PC-9 (cell line): ENCODE results near the gene ACTA1. TPM values are rescaled to one million over a fixed set of nuclear protein-coding genes. Genes with fewer than 3 reads are reported as not detected.
"Not testable (repeated sequence)": the region's sequence is repeated elsewhere in the genome, so short reads cannot be mapped to it uniquely, and the experiment has no call there.

Experiments used
- BruUV-seq: library from RNA; stranded (reverse); fragments of 400-500 nt; replicated peaks from 2 replicates; lab custom pipeline; 2021; lab: Mats Ljungman, UMichigan
- CTCF ChIA-PET: fragments of 300-600 bp; sonication (Branson Sonifier 250); formaldehyde crosslinking; loops from one replicate; lab custom pipeline; 2022; ENCODE audit warnings: antibody characterized with exemption; lab: Charles Lee
- POLR2A ChIA-PET: fragments of 300-600 bp; sonication (Branson Sonifier 250); formaldehyde crosslinking; loops from one replicate; lab custom pipeline; 2022; ENCODE audit warnings: antibody characterized with exemption; ENCODE audit not compliant: unreplicated experiment; lab: Charles Lee
- DNase-seq, 2 experiments: peaks; one replicate each; pipeline versions ENCODE4 v3.0.0 to v3.0.0-alpha.2; 2015 to 2022; ENCODE audit warnings: mixed read lengths in 1 of 2
- H2AFZ ChIP-seq: fragments of 200-600 bp; sonication (generic); 2 replicates; pipeline ENCODE4 v1.8.1; 2017; ENCODE audit warnings: antibody characterized with exemption
- H3F3A ChIP-seq: fragments of 200-600 bp; sonication (generic); 2 replicates; pipeline ENCODE4 v1.8.1; 2017; ENCODE audit warnings: antibody characterized with exemption, mild to moderate bottlenecking, low read depth; ENCODE audit not compliant: insufficient read depth
- H3K27ac ChIP-seq: fragments of 200-600 bp; sonication (generic); 2 replicates; pipeline ENCODE4 v1.6.1; 2016; ENCODE audit warnings: mixed run types
- H3K27me3 ChIP-seq: fragments of 200-600 bp; sonication (generic); 2 replicates; pipeline ENCODE4 v1.6.1; 2016; ENCODE audit warnings: low read depth, mixed run types; ENCODE audit not compliant: insufficient read depth
- H3K36me3 ChIP-seq: fragments of 200-600 bp; sonication (generic); 2 replicates; pipeline ENCODE4 v1.6.1; 2016; ENCODE audit warnings: low read depth, mixed run types
- H3K4me1 ChIP-seq: fragments of 200-600 bp; sonication (generic); replicated peaks from 2 replicates; pipeline ENCODE4 v1.6.1; 2016; ENCODE audit warnings: mixed run types; ENCODE audit not compliant: insufficient read depth
- H3K4me2 ChIP-seq: fragments of 200-600 bp; sonication (generic); 2 replicates; pipeline ENCODE4 v1.6.1; 2017; ENCODE audit warnings: mixed run types
- H3K4me3 ChIP-seq: fragments of 200-600 bp; sonication (generic); 2 replicates; pipeline ENCODE4 v1.6.1; 2016; ENCODE audit warnings: mixed run types
- H3K79me2 ChIP-seq: fragments of 200-600 bp; sonication (generic); 2 replicates; pipeline ENCODE4 v1.6.1; 2017; ENCODE audit warnings: low read depth, mixed run types
- H3K9me2 ChIP-seq: fragments of 200-600 bp; sonication (generic); 2 replicates; pipeline ENCODE4 v1.8.1; 2017; ENCODE audit warnings: mild to moderate bottlenecking; ENCODE audit not compliant: insufficient read depth
- H3K9me3 ChIP-seq: fragments of 200-600 bp; sonication (generic); 2 replicates; pipeline ENCODE4 v1.8.1; 2016; ENCODE audit warnings: low read depth; ENCODE audit not compliant: insufficient read depth
- H4K20me1 ChIP-seq: fragments of 200-600 bp; sonication (generic); 2 replicates; pipeline ENCODE4 v1.8.1; 2017; ENCODE audit not compliant: insufficient read depth
- EZH2 ChIP-seq: fragments of 200-600 bp; sonication (generic); IDR thresholded peaks from 2 replicates; pipeline ENCODE4 v1.8.0; 2017; ENCODE audit warnings: antibody characterized with exemption, low read depth
- intact Hi-C: fragments of 100-400 bp; cut with micrococcal nuclease; formaldehyde crosslinking; loops from one replicate; pipeline ENCODE4 v1.10.0; 2022; ENCODE audit not compliant: unreplicated experiment
- total RNA-seq: library from RNA; stranded (reverse); gene quantifications from 2 replicates; pipeline ENCODE4 v1.2.3, GENCODE V29; 2021
- TF ChIP-seq, protein P1 (sequence below): fragments of 200-600 bp; sonication (generic); conservative IDR thresholded peaks from 2 replicates; pipeline ENCODE4 v1.6.1; 2017; ENCODE audit warnings: mixed run types, antibody characterized with exemption, mild to moderate bottlenecking, moderate library complexity

Gene ACTA1
- total RNA-seq, 1 experiment from 2014 or later: not detected

DNA sequence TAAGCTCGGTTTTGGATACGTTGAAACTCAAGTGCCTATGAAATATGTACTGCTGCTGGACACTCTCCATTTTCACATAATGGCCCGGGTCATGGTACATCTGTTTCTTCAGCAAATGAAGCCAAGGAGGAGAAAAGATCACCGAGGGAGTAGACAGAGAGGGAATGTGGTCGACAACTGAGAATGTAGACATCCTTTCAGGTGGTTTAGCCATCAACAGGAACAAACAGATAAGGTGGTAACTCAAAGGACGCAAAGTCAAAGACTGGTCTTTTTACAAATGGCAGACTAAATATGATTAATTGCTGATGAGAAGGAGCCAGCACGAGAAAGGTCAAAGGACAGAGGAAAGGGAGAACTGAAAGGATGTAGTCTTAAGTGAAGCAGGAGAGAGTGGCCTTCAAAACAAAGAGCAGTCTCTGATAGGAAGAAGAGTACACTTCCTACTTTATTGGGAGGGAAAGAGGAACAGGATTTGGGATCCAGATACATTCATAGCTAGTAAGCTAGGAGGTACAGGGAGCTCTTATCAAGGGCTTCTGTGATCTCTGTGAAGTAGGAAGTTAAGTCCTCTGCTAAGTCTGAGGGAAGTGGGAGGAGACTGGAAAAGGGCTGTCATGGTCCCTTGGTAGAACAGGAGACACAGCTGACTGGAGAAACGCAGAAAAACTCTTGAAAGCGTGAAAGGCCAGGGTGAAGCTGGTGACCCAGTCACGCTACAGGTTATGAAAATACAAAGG is 45.9 kb upstream of the ACTA1 start:
- BruUV-seq: no TSS peak
- no peaks in the 10 kb centered on the region for H3K9me3 ChIP-seq
- H3F3A ChIP-seq: peaks cover 3% of the 10 kb centered on the region; the same call in 1 of the 2 replicates
- no peaks in the 10 kb centered on the region for H3K4me1 ChIP-seq
- H3K79me2 ChIP-seq: no peaks in the 10 kb centered on the region
- TF ChIP-seq, protein P1, sequence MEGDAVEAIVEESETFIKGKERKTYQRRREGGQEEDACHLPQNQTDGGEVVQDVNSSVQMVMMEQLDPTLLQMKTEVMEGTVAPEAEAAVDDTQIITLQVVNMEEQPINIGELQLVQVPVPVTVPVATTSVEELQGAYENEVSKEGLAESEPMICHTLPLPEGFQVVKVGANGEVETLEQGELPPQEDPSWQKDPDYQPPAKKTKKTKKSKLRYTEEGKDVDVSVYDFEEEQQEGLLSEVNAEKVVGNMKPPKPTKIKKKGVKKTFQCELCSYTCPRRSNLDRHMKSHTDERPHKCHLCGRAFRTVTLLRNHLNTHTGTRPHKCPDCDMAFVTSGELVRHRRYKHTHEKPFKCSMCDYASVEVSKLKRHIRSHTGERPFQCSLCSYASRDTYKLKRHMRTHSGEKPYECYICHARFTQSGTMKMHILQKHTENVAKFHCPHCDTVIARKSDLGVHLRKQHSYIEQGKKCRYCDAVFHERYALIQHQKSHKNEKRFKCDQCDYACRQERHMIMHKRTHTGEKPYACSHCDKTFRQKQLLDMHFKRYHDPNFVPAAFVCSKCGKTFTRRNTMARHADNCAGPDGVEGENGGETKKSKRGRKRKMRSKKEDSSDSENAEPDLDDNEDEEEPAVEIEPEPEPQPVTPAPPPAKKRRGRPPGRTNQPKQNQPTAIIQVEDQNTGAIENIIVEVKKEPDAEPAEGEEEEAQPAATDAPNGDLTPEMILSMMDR: no peak
- TF ChIP-seq EZH2: no peak
- ChIA-PET POLR2A (no interaction called here), CTCF (no interaction called here)
- intact Hi-C loops: no loop called here
- H3K9me2 ChIP-seq: no peaks in the 10 kb centered on the region
- H3K27ac ChIP-seq: no peak overlapping the region
- no peaks in the 10 kb centered on the region for H4K20me1 ChIP-seq
- H2AFZ ChIP-seq: no peak overlapping the region
- DNase-seq: no peak
- H3K27me3 ChIP-seq: no peaks in the 10 kb centered on the region
- peaks cover 21% of the 10 kb centered on the region for H3K36me3 ChIP-seq
- H3K4me2 ChIP-seq: no peak overlapping the region
- H3K4me3 ChIP-seq: no peak overlapping the region

DNA sequence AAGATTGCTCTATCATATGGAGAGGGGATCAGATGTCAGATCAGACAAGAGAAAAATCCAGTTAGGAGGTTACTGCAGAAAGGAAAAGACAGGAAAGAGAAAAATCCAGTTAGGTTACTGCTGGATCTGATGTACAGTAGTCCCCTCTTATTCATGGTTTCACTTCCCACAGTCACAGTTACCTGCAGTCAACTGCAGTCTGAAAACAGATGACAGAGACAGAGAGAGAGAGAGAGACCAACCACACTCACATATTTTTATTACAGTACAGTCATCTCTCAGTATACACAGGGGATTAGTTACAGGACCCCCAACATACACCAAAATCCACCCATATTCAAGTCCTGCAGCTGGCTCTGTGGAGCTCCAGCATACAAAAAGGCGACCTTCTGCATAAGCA is 45.0 kb upstream of the ACTA1 start:
- Histone ChIP-seq H3F3A (peaks cover 3% of the 10 kb centered on the region; the same call in 1 of the 2 replicates), H3K9me2 (no peaks in the 10 kb centered on the region), H3K27ac (no peak overlapping the region), H3K27me3 (no peaks in the 10 kb centered on the region), H3K9me3 (no peaks in the 10 kb centered on the region), H3K79me2 (no peaks in the 10 kb centered on the region), H4K20me1 (no peaks in the 10 kb centered on the region), H3K36me3 (peaks cover 14% of the 10 kb centered on the region), H2AFZ (no peak overlapping the region), H3K4me2 (no peak overlapping the region), H3K4me3 (no peak overlapping the region), H3K4me1 (no peaks in the 10 kb centered on the region)
- BruUV-seq: no TSS peak
- POLR2A ChIA-PET: no interaction called here
- CTCF ChIA-PET: no interaction called here
- TF ChIP-seq EZH2: no peak
- TF ChIP-seq, protein P1: no peak
- no peak for DNase-seq
- intact Hi-C loops: no loop called here

- intact Hi-C loops, DNase-seq, H3K4me1 ChIP-seq: not testable (repeated sequence)
Measured at GRCh38 chr1:229475859-229476258, 42.0 kb upstream of the ACTA1 start.

More at GRCh38 chr1:229475859-229476258, 42.0 kb upstream of the ACTA1 start:
- H3F3A ChIP-seq, H3K27me3 ChIP-seq, BruUV-seq, H3K79me2 ChIP-seq, H3K27ac ChIP-seq, H4K20me1 ChIP-seq, H3K9me2 ChIP-seq, H2AFZ ChIP-seq, H3K9me3 ChIP-seq, H3K4me2 ChIP-seq, H3K36me3 ChIP-seq, H3K4me3 ChIP-seq, CTCF ChIA-PET: not testable (repeated sequence)
- POLR2A ChIA-PET: interaction anchor here (0.6 to 0.7 kb wide), 2 partner anchors 219 to 687 kb away, joined by 3 to 4 read pairs; no protein-coding TSS in a partner anchor
